Fibroblast of lung (primary cell): ENCODE results near the gene HMGA1.

Experiments used
- CTCF ChIP-seq, 2 donors: IDR thresholded peaks in 1 of 2; conservative IDR thresholded peaks in 1 of 2; 1 replicate in 1 of 2; 2 replicates in 1 of 2; pipeline ENCODE4 v1.5.1; 2011 to 2012; ENCODE audit warnings: low read length in 2 of 2, control low read depth in 1 of 2, inconsistent platforms in 1 of 2, low read depth in 1 of 2, mild to moderate bottlenecking in 1 of 2
- EZH2 ChIP-seq: IDR thresholded peaks from 2 replicates; pipeline ENCODE4 v1.5.1; 2012; ENCODE audit warnings: low read length, control low read depth, mild to moderate bottlenecking; ENCODE audit errors: missing control alignments

GRCh38 chr6:34288581-34288980 lies 51.9 kb downstream of the HMGA1 start:
- TF ChIP-seq CTCF (conservative IDR thresholded peaks at IDR 0.05 in 1 of 2, IDR thresholded peaks at IDR 0.05 in 1 of 2; ENCODE audit: low read depth in 1 of 2, low read length in 2 of 2) (no peak), EZH2 (no peak)
